CD4-positive, alpha-beta memory T cell (primary cell): Measurements from ENCODE around the gene PRKCQ. TPM values are rescaled to one million over a fixed set of nuclear protein-coding genes. Genes with fewer than 3 reads are reported as not detected.

Source experiments
- CTCF ChIA-PET: fragments of 350-600 bp; sonication (Branson Sonifier 250); formaldehyde crosslinking; loops from one replicate; lab custom pipeline; 2021; ENCODE audit warnings: inconsistent platforms; ENCODE audit not compliant: partially characterized antibody; lab: Charles Lee
- POLR2A ChIA-PET: fragments of 350-600 bp; sonication (Branson Sonifier 250); formaldehyde crosslinking; loops from one replicate; lab custom pipeline; 2021; ENCODE audit not compliant: partially characterized antibody; lab: Charles Lee
- DNase-seq, 5 donors: peaks; one replicate each; pipeline versions ENCODE4 v3.0.0 to v3.0.0-alpha.2; 2020 to 2022; ENCODE audit warnings: mixed read lengths in 1 of 5
- H3K27ac ChIP-seq: one replicate; pipeline ENCODE4 v1.7.0; 2013; ENCODE audit warnings: low read depth, low read length
- H3K27me3 ChIP-seq: 2 replicates; pipeline ENCODE4 v1.7.0; 2013; ENCODE audit warnings: mild to moderate bottlenecking, low read length, moderate library complexity; ENCODE audit not compliant: insufficient read depth
- H3K36me3 ChIP-seq: 2 replicates; pipeline ENCODE4 v1.7.0; 2013; ENCODE audit warnings: mild to moderate bottlenecking, low read length, moderate library complexity; ENCODE audit not compliant: insufficient read depth
- H3K4me1 ChIP-seq: 2 replicates; pipeline ENCODE4 v1.7.0; 2013; ENCODE audit warnings: mild to moderate bottlenecking, low read length, moderate library complexity; ENCODE audit not compliant: insufficient read depth
- H3K4me3 ChIP-seq, 2 donors: one replicate each; pipeline ENCODE4 v1.7.0; 2013; ENCODE audit warnings: low read length in 2 of 2, mild to moderate bottlenecking in 1 of 2
- H3K9me3 ChIP-seq, 2 donors: one replicate each; pipeline ENCODE4 v1.7.0; 2013; ENCODE audit warnings: low read length in 2 of 2, control low read depth in 1 of 2; ENCODE audit not compliant: control insufficient read depth in 1 of 2
- H3K27ac Mint-ChIP-seq, 7 donors: one replicate each; pipeline ENCODE4 v1.8.0; 2020 to 2021; ENCODE audit warnings: mixed read lengths in 7 of 7, mild to moderate bottlenecking in 6 of 7, inconsistent platforms in 3 of 7, moderate library complexity in 3 of 7
- H3K27me3 Mint-ChIP-seq, 2 donors: one replicate each; pipeline ENCODE4 v1.8.0; 2020 to 2021; ENCODE audit warnings: mixed read lengths in 2 of 2
- H3K36me3 Mint-ChIP-seq, 2 donors: one replicate each; pipeline ENCODE4 v1.8.0; 2020 to 2021; ENCODE audit warnings: mixed read lengths in 2 of 2, inconsistent platforms in 1 of 2, mild to moderate bottlenecking in 1 of 2
- H3K4me1 Mint-ChIP-seq, 4 donors: one replicate each; pipeline ENCODE4 v1.8.0; 2020 to 2021; ENCODE audit warnings: mixed read lengths in 4 of 4, mild to moderate bottlenecking in 1 of 4
- H3K4me3 Mint-ChIP-seq, 8 donors: one replicate each; pipeline ENCODE4 v1.8.0; 2020 to 2021; ENCODE audit warnings: mixed read lengths in 8 of 8, mild to moderate bottlenecking in 7 of 8, moderate library complexity in 6 of 8, inconsistent platforms in 3 of 8
- H3K9me3 Mint-ChIP-seq, 8 donors: one replicate each; pipeline ENCODE4 v1.8.0; 2020 to 2021; ENCODE audit warnings: mixed read lengths in 8 of 8, mild to moderate bottlenecking in 5 of 8, inconsistent platforms in 3 of 8, moderate library complexity in 1 of 8
- intact Hi-C: fragments of 100-400 bp; cut with micrococcal nuclease; formaldehyde crosslinking; loops from one replicate; pipeline ENCODE4 v1.15.1; 2023
- polyA plus RNA-seq, 2 donors: library from polyadenylated mRNA; unstranded; fragments of 300-500 nt; fragmentation: Illumina TruSeq; gene quantifications; one replicate each; pipeline ENCODE4 v1.2.3, GENCODE V29; 2021
- total RNA-seq, 2 experiments: library from RNA; stranded (reverse); gene quantifications; one replicate each; pipeline ENCODE4 v1.2.3, GENCODE V29; 2021

PRKCQ gene
- total and polyA plus RNA-seq, 4 experiments from 2014 or later, result 45.0 to 77.1 (median 71.0) TPM

DNA sequence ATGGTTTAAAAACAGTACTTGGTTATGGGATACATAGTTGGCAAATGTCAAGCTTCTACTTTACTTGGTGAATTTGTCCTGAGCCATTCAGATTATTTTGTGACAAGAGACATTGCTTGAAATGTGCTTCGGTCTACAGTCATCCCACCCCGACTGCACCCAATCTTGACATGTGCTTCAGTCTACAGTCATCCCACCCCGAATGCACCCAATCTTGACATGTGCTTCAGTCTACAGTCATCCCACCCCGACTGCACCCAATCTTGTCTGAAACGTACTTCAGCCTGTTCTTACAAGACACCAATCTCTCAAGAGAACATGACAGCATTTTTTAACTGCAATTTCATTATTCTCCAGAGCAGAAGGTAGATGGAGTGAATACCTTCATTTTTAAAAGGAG lies 47.8 kb downstream of the PRKCQ start:
- peaks cover 68 to 91% (median 79%) of the 10 kb centered on the region in 4 donors for H3K4me1 Mint-ChIP-seq
- CTCF ChIA-PET, result interaction anchor here (0.8 to 6.1 kb wide), 10 partner anchors 10 to 85 kb away, joined by 3 to 40 read pairs (median 6); partner anchors contain the start of gene PRKCQ

DNA sequence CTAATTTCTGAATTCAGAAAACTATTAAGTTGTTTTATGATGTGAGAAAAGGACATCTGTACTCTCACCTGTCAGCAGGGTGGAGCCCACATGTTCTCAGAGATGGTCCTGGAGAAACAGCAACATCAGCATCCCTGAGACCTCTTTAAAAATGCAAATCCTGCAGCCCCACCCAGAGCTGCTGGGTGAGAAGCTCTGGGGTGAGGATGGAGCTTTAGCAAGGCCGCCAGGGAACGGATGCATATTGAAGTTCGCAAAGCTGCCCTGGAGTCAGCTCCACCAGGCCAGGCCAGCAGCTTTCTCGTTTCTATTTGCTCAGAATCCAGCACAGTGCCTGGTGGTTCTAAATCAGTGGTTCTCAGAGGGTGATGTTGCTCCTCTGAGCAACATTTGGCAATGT lies 49.1 kb downstream of the PRKCQ start:
- Histone ChIP-seq H3K4me3 (peak overlapping the region; percentile 35 to 36), H3K27ac (peak overlapping the region; percentile 70), H3K4me1 (peaks cover 86% of the 10 kb centered on the region), H3K36me3 (peaks cover 7% of the 10 kb centered on the region), H3K9me3 (no peaks in the 10 kb centered on the region), H3K27me3 (no peaks in the 10 kb centered on the region)
- no peaks in the 10 kb centered on the region for H3K27me3 Mint-ChIP-seq
- CTCF ChIA-PET, result interaction anchor here (0.9 to 6.1 kb wide), 22 partner anchors 9 to 124 kb away, joined by 3 to 40 read pairs (median 5); partner anchors contain the start of gene PRKCQ
- H3K4me1 Mint-ChIP-seq, result peaks cover 71 to 91% (median 82%) of the 10 kb centered on the region in 4 donors
- DNase-seq, result peak in 2 of 5 donors; percentile 20 to 22
- intact Hi-C loops, result loop anchor here (1.0 to 2.0 kb wide), 5 partner anchors 12 to 58 kb away; partner anchors contain the start of gene PRKCQ
- no peaks in the 10 kb centered on the region for H3K9me3 Mint-ChIP-seq
- POLR2A ChIA-PET, result interaction anchor here (0.6 to 8.9 kb wide), 37 partner anchors 9 to 183 kb away, joined by 3 to 161 read pairs (median 6); partner anchors contain the start of gene PRKCQ
- peak overlapping the region; percentile 90 to 100 (median 99) for H3K27ac Mint-ChIP-seq
- H3K36me3 Mint-ChIP-seq, result peaks cover 17 to 26% of the 10 kb centered on the region in 2 donors
- H3K4me3 Mint-ChIP-seq, result peak overlapping the region; percentile 75 to 98 (median 88)

More for the DNA sequence above, 47.8 kb downstream of the PRKCQ start:
- no peaks in the 10 kb centered on the region for H3K27me3 ChIP-seq
- POLR2A ChIA-PET, result interaction anchor here (0.7 to 8.9 kb wide), 9 partner anchors 10 to 487 kb away, joined by 3 to 161 read pairs (median 21); partner anchors contain the start of gene PRKCQ
- H3K9me3 ChIP-seq, result no peaks in the 10 kb centered on the region
- Mint-ChIP-seq H3K36me3 (peaks cover 17 to 27% of the 10 kb centered on the region in 2 donors), H3K4me3 (peak overlapping the region in 5 of 8 donors; percentile 7 to 98 (median 30)), H3K27ac (peak overlapping the region; percentile 90 to 100 (median 99)), H3K9me3 (no peaks in the 10 kb centered on the region), H3K27me3 (no peaks in the 10 kb centered on the region)
- no peak for DNase-seq
- H3K36me3 ChIP-seq, result no peaks in the 10 kb centered on the region
- H3K4me3 ChIP-seq, result no peak overlapping the region
- H3K27ac ChIP-seq, result no peak overlapping the region
- intact Hi-C loops, result no loop called here
- H3K4me1 ChIP-seq, result peaks cover 85% of the 10 kb centered on the region

DNA sequence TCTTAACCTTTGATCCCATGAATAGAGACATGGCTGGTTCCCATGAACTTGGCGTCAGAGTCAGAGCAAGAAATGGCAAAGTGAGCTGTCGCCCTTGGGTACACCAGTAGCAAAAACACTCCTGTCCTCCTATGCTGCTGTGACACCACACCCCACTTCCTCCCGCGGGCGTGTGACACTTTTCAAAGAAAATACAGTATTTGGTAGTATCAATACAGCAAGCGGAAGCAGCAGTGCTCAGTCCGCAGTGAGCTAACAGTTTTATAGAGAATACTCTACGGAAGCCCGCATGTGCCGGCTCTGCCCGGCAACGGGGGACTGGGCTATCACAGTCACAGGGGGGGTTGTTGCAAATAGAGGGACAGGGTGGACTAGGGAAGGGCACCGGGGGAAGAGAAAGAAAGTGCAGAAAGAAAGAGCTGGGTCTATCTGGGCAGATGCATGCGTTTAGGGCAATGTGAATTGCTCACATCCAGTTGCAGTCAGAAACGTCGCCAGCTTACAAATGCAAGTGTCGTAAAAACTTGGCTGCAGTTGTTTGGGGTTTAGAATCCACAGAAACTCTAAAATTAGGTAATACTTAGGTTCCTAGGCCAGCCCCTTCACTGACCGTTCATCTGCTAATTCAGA lies 49.8 kb downstream of the PRKCQ start:
- intact Hi-C loops, result loop anchor here (1.0 to 2.0 kb wide), 5 partner anchors 13 to 57 kb away; partner anchors contain the start of gene PRKCQ
- Histone ChIP-seq H3K27ac (peak overlapping the region; percentile 70), H3K27me3 (no peaks in the 10 kb centered on the region), H3K4me1 (peaks cover 86% of the 10 kb centered on the region), H3K4me3 (peak overlapping the region; percentile 35 to 36), H3K36me3 (peaks cover 13% of the 10 kb centered on the region), H3K9me3 (no peaks in the 10 kb centered on the region)
- Mint-ChIP-seq H3K27ac (peak overlapping the region; percentile 90 to 100 (median 99)), H3K4me1 (peaks cover 71 to 91% (median 82%) of the 10 kb centered on the region in 4 donors), H3K27me3 (no peaks in the 10 kb centered on the region), H3K36me3 (peaks cover 18 to 29% of the 10 kb centered on the region in 2 donors), H3K9me3 (no peaks in the 10 kb centered on the region), H3K4me3 (peak overlapping the region; percentile 87 to 98 (median 90))
- CTCF ChIA-PET, result interaction anchor here (0.5 to 6.1 kb wide), 27 partner anchors 8 to 231 kb away, joined by 3 to 40 read pairs (median 4); partner anchors contain the start of gene PRKCQ
- DNase-seq, result peak; percentile 80 to 89 (median 86)
- POLR2A ChIA-PET, result interaction anchor here (0.6 to 8.9 kb wide), 39 partner anchors 8 to 182 kb away, joined by 3 to 161 read pairs (median 6); partner anchors contain the start of gene PRKCQ

DNA sequence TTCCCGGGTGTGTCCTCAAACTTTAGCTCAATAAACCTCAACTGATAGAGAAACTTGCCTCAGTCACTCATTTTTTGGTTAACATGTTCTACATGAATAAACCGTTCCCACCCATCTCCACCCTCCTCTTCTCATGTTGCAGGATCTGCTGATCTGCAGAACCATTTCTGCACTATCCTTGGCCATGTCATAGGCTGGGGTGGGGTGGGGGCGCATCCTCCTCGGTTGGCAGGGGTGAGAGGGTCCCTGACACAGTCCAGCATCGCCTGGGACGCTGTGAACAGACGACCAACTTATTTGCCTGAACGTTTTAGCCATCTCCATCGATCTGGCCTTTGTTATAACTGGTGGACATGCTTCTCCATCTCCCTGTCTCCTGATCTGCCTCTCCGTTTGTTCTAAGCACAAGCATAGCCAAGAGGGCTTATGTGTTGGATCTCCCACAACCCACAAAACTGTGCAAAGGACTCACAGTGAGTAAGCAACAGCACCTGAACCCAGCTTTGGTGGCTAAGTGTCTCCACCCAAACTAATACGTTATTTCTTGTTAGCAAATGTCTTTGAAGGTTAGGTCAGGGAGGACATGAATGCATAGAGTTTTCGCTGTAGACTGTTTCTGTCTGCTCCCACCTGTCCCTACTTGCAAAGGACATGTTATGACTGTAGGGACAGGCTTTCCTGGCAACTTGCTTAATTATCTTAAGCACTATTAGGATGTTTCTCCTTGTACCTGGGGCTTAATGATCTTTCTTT lies 51.7 kb downstream of the PRKCQ start:
- intact Hi-C loops, result no loop called here
- Histone ChIP-seq H3K36me3 (peaks cover 13% of the 10 kb centered on the region), H3K4me1 (peaks cover 91% of the 10 kb centered on the region), H3K4me3 (no peak overlapping the region), H3K27ac (peak overlapping the region; percentile 70), H3K9me3 (no peaks in the 10 kb centered on the region), H3K27me3 (no peaks in the 10 kb centered on the region)
- no peak for DNase-seq
- Mint-ChIP-seq H3K36me3 (peaks cover 35 to 36% of the 10 kb centered on the region in 2 donors), H3K27me3 (no peaks in the 10 kb centered on the region), H3K4me1 (peaks cover 71 to 96% (median 86%) of the 10 kb centered on the region in 4 donors), H3K9me3 (no peaks in the 10 kb centered on the region), H3K27ac (peak overlapping the region; percentile 90 to 100 (median 99)), H3K4me3 (peak overlapping the region in 7 of 8 donors; percentile 18 to 98 (median 67))
- CTCF ChIA-PET, result interaction anchor here (0.8 to 6.1 kb wide), 4 partner anchors 15 to 55 kb away, joined by 3 to 40 read pairs (median 16); partner anchors contain the start of gene PRKCQ
- POLR2A ChIA-PET, result interaction anchor here (0.6 to 8.9 kb wide), 9 partner anchors 11 to 83 kb away, joined by 3 to 161 read pairs (median 4); partner anchors contain the start of gene PRKCQ

DNA sequence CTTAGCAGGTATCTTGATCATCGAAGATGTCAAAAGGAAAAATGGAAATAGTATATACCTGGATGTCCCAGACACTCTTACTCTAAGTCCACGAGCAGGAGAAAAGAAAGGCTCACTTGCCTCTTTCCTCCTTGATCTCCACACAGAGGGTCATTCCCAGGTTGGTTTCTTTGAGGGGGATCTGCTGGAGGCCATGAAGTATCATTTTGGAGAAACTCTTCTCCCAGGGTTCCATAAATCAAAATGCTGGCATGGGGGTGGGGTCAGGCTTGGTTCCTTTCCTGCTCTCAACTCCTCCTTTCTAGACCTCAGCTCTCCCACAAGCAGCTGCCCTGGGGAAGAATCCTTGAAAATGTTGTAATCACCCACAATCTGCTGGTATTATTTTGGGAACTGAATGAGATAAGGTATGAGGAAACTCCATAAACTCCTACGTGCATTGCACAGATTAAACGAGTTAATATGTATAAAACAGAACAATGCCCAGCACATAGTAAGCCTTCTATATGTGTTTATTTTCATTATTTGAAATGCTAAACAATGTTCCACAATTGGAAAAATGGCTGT lies 54.4 kb downstream of the PRKCQ start:
- H3K27me3 ChIP-seq, result no peaks in the 10 kb centered on the region
- peaks cover 68 to 90% (median 80%) of the 10 kb centered on the region in 4 donors for H3K4me1 Mint-ChIP-seq
- H3K27me3 Mint-ChIP-seq, result no peaks in the 10 kb centered on the region
- H3K9me3 ChIP-seq, result no peaks in the 10 kb centered on the region
- ChIA-PET POLR2A (no interaction called here), CTCF (no interaction called here)
- intact Hi-C loops, result no loop called here
- H3K4me3 ChIP-seq, result no peak overlapping the region
- peaks cover 42 to 51% of the 10 kb centered on the region in 2 donors for H3K36me3 Mint-ChIP-seq
- H3K4me3 Mint-ChIP-seq, result peak overlapping the region in 2 of 8 donors; percentile 8 to 56
- H3K27ac ChIP-seq, result no peak overlapping the region
- H3K27ac Mint-ChIP-seq, result peak overlapping the region; percentile 29 to 97 (median 60)
- no peaks in the 10 kb centered on the region for H3K9me3 Mint-ChIP-seq
- H3K4me1 ChIP-seq, result peaks cover 74% of the 10 kb centered on the region
- H3K36me3 ChIP-seq, result peaks cover 13% of the 10 kb centered on the region
- DNase-seq, result no peak

DNA sequence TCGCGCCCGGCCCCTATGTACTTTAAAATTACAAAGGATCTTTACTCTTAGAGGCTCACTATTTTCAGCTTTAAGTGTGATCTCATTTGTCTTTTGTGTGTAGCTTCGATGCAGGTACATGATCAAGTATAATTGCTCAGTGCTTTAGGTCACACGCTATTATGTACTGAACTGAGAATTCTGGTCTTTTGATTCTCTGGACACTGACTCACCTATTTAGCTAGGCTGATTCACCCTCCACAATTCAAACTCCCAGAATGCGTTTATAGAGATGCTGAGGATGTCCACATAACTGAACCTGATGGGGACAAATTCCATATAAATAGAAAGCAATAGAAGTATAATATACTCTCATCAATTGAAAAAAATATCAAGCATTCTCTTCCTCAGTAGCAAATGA lies 57.8 kb downstream of the PRKCQ start:
- H3K4me1 ChIP-seq, result peaks cover 72% of the 10 kb centered on the region
- peaks cover 51 to 58% of the 10 kb centered on the region in 2 donors for H3K36me3 Mint-ChIP-seq
- H3K4me1 Mint-ChIP-seq, result peaks cover 62 to 88% (median 76%) of the 10 kb centered on the region in 4 donors
- no peaks in the 10 kb centered on the region for H3K9me3 Mint-ChIP-seq
- intact Hi-C loops, result no loop called here
- H3K9me3 ChIP-seq, result no peaks in the 10 kb centered on the region
- DNase-seq, result no peak
- H3K27ac ChIP-seq, result no peak overlapping the region
- no peak overlapping the region for H3K4me3 ChIP-seq
- no peak overlapping the region for H3K4me3 Mint-ChIP-seq
- H3K27me3 ChIP-seq, result no peaks in the 10 kb centered on the region
- CTCF ChIA-PET, result interaction anchor here (1.6 kb wide), 1 partner anchor 14 kb away, joined by 3 read pairs; no protein-coding TSS in a partner anchor
- no peaks in the 10 kb centered on the region for H3K27me3 Mint-ChIP-seq
- H3K36me3 ChIP-seq, result peaks cover 13% of the 10 kb centered on the region
- peak overlapping the region in 2 of 7 donors; percentile 18 to 79 for H3K27ac Mint-ChIP-seq
- POLR2A ChIA-PET, result interaction anchor here (0.6 to 1.5 kb wide), 3 partner anchors 8 to 41 kb away, joined by 3 to 6 read pairs (median 3); no protein-coding TSS in a partner anchor
